SK-N-SH treated with all-trans-retinoic acid at 6 μM for 48 hours (cell line): ENCODE measurements around the gene RTL9.

ENCODE experiments used
- ATAC-seq: fragments of 200-7000 bp; cut with Tn5 transposase; 3 replicates; pipeline ENCODE4 v1.9.1; 2020; ENCODE audit warnings: mild to moderate bottlenecking, moderate library complexity
- ARNTL ChIP-seq: fragments of 450-650 bp; formaldehyde crosslinking; IDR thresholded peaks from 2 replicates; pipeline ENCODE4 v1.5.0; 2020; ENCODE audit warnings: low read depth, mild to moderate bottlenecking, moderate library complexity, borderline replicate concordance
- BACH2 ChIP-seq: fragments of 250-450 bp; sonication (Bioruptor Pico); IDR thresholded peaks from 2 replicates; pipeline ENCODE4 v1.9.0; 2021; ENCODE audit warnings: mild to moderate bottlenecking, borderline replicate concordance
- CREB5 ChIP-seq: fragments of 250-450 bp; sonication (Bioruptor Pico); IDR thresholded peaks from 2 replicates; pipeline ENCODE4 v1.5.1; 2020; ENCODE audit warnings: low read depth, mild to moderate bottlenecking, moderate library complexity
- CSDC2 ChIP-seq: fragments of 250-450 bp; sonication (Bioruptor Pico); IDR thresholded peaks from 2 replicates; pipeline ENCODE4 v1.5.0; 2020; ENCODE audit warnings: mild to moderate bottlenecking, moderate library complexity
- GLIS3 ChIP-seq: fragments of 250-450 bp; sonication (Bioruptor Pico); IDR thresholded peaks from 2 replicates; pipeline ENCODE4 v1.5.0; 2020; ENCODE audit warnings: mild to moderate bottlenecking, moderate library complexity
- ISL1 ChIP-seq: fragments of 250-450 bp; sonication (Bioruptor Pico); IDR thresholded peaks from 2 replicates; pipeline ENCODE4 v2.1.2; 2022; ENCODE audit warnings: mild to moderate bottlenecking, moderate library complexity
- OSR1 ChIP-seq: fragments of 250-450 bp; sonication (Bioruptor Pico); IDR thresholded peaks from 2 replicates; pipeline ENCODE4 v1.8.0; 2022; ENCODE audit warnings: moderate library complexity, mild to moderate bottlenecking, inconsistent platforms
- PATZ1 ChIP-seq: fragments of 250-450 bp; sonication (Bioruptor Pico); IDR thresholded peaks from 2 replicates; pipeline ENCODE4 v1.8.0; 2020; ENCODE audit warnings: mild to moderate bottlenecking, moderate library complexity, borderline replicate concordance
- PPARA ChIP-seq: fragments of 250-450 bp; sonication (Bioruptor Pico); IDR thresholded peaks from 2 replicates; pipeline ENCODE4 v1.5.0; 2020; ENCODE audit warnings: mild to moderate bottlenecking, borderline replicate concordance
- RARB ChIP-seq: fragments of 250-450 bp; sonication (Bioruptor Pico); IDR thresholded peaks from 2 replicates; pipeline ENCODE4 v1.8.0; 2021; ENCODE audit warnings: mild to moderate bottlenecking, moderate library complexity
- TCF4 ChIP-seq: fragments of 250-450 bp; sonication (Bioruptor Pico); IDR thresholded peaks from 2 replicates; pipeline ENCODE4 v1.8.0; 2021; ENCODE audit warnings: mild to moderate bottlenecking, moderate library complexity, borderline replicate concordance
- TOX ChIP-seq: fragments of 250-450 bp; sonication (Bioruptor Pico); IDR thresholded peaks from 2 replicates; pipeline ENCODE4 v1.8.0; 2021; ENCODE audit warnings: mild to moderate bottlenecking, moderate library complexity, borderline replicate concordance
- ZC3H10 ChIP-seq: fragments of 250-450 bp; sonication (Bioruptor Pico); IDR thresholded peaks from 2 replicates; pipeline ENCODE4 v1.5.1; 2021; ENCODE audit warnings: mild to moderate bottlenecking, moderate library complexity
- ZFP3 ChIP-seq: fragments of 250-450 bp; sonication (Bioruptor Pico); IDR thresholded peaks from 2 replicates; pipeline ENCODE4 v1.5.0; 2020; ENCODE audit warnings: mild to moderate bottlenecking, moderate library complexity
- ZFP30 ChIP-seq: fragments of 450-650 bp; formaldehyde crosslinking; IDR thresholded peaks from 2 replicates; pipeline ENCODE4 v1.5.0; 2022; ENCODE audit warnings: mild to moderate bottlenecking, moderate library complexity
- ZNF565 ChIP-seq: fragments of 450-650 bp; formaldehyde crosslinking; conservative IDR thresholded peaks from 2 replicates; pipeline ENCODE4 v1.5.0; 2020; ENCODE audit warnings: low read depth, mild to moderate bottlenecking, moderate library complexity
- ZNF70 ChIP-seq: fragments of 450-650 bp; formaldehyde crosslinking; IDR thresholded peaks from 2 replicates; pipeline ENCODE4 v1.5.0; 2020; ENCODE audit warnings: mild to moderate bottlenecking, moderate library complexity
- ZNF8 ChIP-seq: fragments of 450-650 bp; formaldehyde crosslinking; IDR thresholded peaks from 2 replicates; pipeline ENCODE4 v1.5.0; 2020; ENCODE audit warnings: mild to moderate bottlenecking, moderate library complexity
- TF ChIP-seq, protein P1 (sequence below): fragments of 250-450 bp; sonication (Bioruptor Pico); IDR thresholded peaks from 2 replicates; pipeline ENCODE4 v1.5.0; 2020; ENCODE audit warnings: mild to moderate bottlenecking, moderate library complexity
- TF ChIP-seq, protein P2 (sequence below): fragments of 250-450 bp; sonication (Bioruptor Pico); IDR thresholded peaks from 2 replicates; pipeline ENCODE4 v1.5.1; 2021; ENCODE audit warnings: mild to moderate bottlenecking, moderate library complexity

The RTL9 gene

GRCh38 chrX:110397339-110397738 is 38.7 kb downstream of the RTL9 start:
- TF ChIP-seq PATZ1 (CRISPR knock-in tag) (no peak), PPARA (CRISPR knock-in tag) (no peak), ZNF8 (CRISPR knock-in tag) (no peak), CSDC2 (CRISPR knock-in tag) (no peak), BACH2 (CRISPR knock-in tag) (no peak)
- TF ChIP-seq, protein P1, sequence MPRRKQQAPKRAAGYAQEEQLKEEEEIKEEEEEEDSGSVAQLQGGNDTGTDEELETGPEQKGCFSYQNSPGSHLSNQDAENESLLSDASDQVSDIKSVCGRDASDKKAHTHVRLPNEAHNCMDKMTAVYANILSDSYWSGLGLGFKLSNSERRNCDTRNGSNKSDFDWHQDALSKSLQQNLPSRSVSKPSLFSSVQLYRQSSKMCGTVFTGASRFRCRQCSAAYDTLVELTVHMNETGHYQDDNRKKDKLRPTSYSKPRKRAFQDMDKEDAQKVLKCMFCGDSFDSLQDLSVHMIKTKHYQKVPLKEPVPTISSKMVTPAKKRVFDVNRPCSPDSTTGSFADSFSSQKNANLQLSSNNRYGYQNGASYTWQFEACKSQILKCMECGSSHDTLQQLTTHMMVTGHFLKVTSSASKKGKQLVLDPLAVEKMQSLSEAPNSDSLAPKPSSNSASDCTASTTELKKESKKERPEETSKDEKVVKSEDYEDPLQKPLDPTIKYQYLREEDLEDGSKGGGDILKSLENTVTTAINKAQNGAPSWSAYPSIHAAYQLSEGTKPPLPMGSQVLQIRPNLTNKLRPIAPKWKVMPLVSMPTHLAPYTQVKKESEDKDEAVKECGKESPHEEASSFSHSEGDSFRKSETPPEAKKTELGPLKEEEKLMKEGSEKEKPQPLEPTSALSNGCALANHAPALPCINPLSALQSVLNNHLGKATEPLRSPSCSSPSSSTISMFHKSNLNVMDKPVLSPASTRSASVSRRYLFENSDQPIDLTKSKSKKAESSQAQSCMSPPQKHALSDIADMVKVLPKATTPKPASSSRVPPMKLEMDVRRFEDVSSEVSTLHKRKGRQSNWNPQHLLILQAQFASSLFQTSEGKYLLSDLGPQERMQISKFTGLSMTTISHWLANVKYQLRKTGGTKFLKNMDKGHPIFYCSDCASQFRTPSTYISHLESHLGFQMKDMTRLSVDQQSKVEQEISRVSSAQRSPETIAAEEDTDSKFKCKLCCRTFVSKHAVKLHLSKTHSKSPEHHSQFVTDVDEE (CRISPR knock-in tag) = no peak
- no peak for ATAC-seq

DNA sequence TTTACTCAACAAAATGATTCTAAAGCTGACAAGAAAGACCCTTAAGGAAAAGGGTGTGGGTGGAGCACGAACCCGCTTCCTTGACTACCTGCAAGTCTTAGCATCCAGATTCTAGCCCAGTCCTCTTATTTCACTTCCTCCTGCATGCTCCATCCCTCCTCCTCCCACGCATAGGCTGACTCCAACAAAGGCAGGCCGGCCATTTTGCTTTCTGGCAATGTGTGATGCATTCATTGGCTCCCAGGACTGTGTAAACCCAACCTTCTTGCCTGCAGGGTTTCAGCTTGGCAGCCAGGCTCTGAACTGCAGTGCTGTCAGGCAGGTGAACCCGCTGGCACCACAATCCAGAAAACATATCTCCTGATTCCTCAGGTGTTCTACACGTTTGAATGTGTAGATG is 39.3 kb downstream of the RTL9 start:
- no peak for TF ChIP-seq ZNF70 (CRISPR knock-in tag)
- TF ChIP-seq, protein P1 (CRISPR knock-in tag) = no peak
- no peak for TF ChIP-seq ISL1
- no peak for TF ChIP-seq ZFP30 (CRISPR knock-in tag)
- no peak for ATAC-seq

- TF ChIP-seq OSR1 (CRISPR knock-in tag) (no peak), ARNTL (no peak), CSDC2 (CRISPR knock-in tag) (no peak), CREB5 (CRISPR knock-in tag) (no peak), ISL1 (no peak), TCF4 (CRISPR knock-in tag) (no peak), ZNF565 (CRISPR knock-in tag) (no peak), PPARA (CRISPR knock-in tag) (no peak), RARB (CRISPR knock-in tag) (no peak), ZNF8 (CRISPR knock-in tag) (no peak), ZFP3 (CRISPR knock-in tag) (no peak), ZFP30 (CRISPR knock-in tag) (no peak), ZC3H10 (CRISPR knock-in tag) (no peak), ZNF70 (CRISPR knock-in tag) (no peak), GLIS3 (CRISPR knock-in tag) (no peak), TOX (CRISPR knock-in tag) (no peak)
- TF ChIP-seq, protein P2, sequence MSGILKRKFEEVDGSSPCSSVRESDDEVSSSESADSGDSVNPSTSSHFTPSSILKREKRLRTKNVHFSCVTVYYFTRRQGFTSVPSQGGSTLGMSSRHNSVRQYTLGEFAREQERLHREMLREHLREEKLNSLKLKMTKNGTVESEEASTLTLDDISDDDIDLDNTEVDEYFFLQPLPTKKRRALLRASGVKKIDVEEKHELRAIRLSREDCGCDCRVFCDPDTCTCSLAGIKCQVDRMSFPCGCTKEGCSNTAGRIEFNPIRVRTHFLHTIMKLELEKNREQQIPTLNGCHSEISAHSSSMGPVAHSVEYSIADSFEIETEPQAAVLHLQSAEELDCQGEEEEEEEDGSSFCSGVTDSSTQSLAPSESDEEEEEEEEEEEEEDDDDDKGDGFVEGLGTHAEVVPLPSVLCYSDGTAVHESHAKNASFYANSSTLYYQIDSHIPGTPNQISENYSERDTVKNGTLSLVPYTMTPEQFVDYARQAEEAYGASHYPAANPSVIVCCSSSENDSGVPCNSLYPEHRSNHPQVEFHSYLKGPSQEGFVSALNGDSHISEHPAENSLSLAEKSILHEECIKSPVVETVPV (CRISPR knock-in tag) = no peak
- no peak for ATAC-seq
Measured at GRCh38 chrX:110399497-110399896, 40.8 kb downstream of the RTL9 start.
